Activated B cell treated with CpG ODN at 0.5 μM for 24 hours (primary cell): Measurements from ENCODE around the gene YEATS4. TPM values are rescaled to one million over a fixed set of nuclear protein-coding genes. Genes with fewer than 3 reads are reported as not detected.

Experiments used
- ATAC-seq: fragments of 200-7000 bp; cut with Tn5 transposase; one replicate; pipeline ENCODE4 v1.10.0; 2021; ENCODE audit warnings: low read depth, mild to moderate bottlenecking, moderate library complexity
- CTCF ChIA-PET: fragments of 350-600 bp; sonication (Branson Sonifier 250); formaldehyde crosslinking; loops from one replicate; lab custom pipeline; 2021; ENCODE audit warnings: antibody characterized with exemption; lab: Charles Lee
- POLR2A ChIA-PET: fragments of 350-600 bp; sonication (Branson Sonifier 250); formaldehyde crosslinking; loops from one replicate; lab custom pipeline; 2021; ENCODE audit warnings: antibody characterized with exemption; lab: Charles Lee
- DNase-seq: peaks from one replicate; pipeline ENCODE4 v3.0.0; 2022
- H3K27ac Mint-ChIP-seq: one replicate; pipeline ENCODE4 v1.8.0; 2020; ENCODE audit warnings: mixed read lengths
- H3K27me3 Mint-ChIP-seq: one replicate; pipeline ENCODE4 v1.8.0; 2021; ENCODE audit warnings: mixed read lengths
- H3K36me3 Mint-ChIP-seq: one replicate; pipeline ENCODE4 v1.8.0; 2021; ENCODE audit warnings: low read depth, mixed read lengths
- H3K4me1 Mint-ChIP-seq: one replicate; pipeline ENCODE4 v1.8.0; 2021; ENCODE audit warnings: mixed read lengths
- H3K4me3 Mint-ChIP-seq: one replicate; pipeline ENCODE4 v1.8.0; 2020; ENCODE audit warnings: mild to moderate bottlenecking, mixed read lengths
- H3K9me3 Mint-ChIP-seq: one replicate; pipeline ENCODE4 v1.8.0; 2020; ENCODE audit warnings: mixed read lengths
- intact Hi-C: fragments of 100-400 bp; cut with micrococcal nuclease; formaldehyde crosslinking; loops from one replicate; pipeline ENCODE4 v1.15.1; 2024
- total RNA-seq: library from RNA; stranded (reverse); gene quantifications from 2 replicates; pipeline ENCODE4 v1.2.3, GENCODE V29; 2022
- TF ChIP-seq, protein P1 (sequence below): fragments of 200-600 bp; IDR thresholded peaks from one replicate; pipeline ENCODE4 v1.8.0; 2022; ENCODE audit warnings: antibody characterized with exemption, mild to moderate bottlenecking

The YEATS4 gene
- total RNA-seq, 1 donor from 2014 or later = 14.9 TPM

DNA sequence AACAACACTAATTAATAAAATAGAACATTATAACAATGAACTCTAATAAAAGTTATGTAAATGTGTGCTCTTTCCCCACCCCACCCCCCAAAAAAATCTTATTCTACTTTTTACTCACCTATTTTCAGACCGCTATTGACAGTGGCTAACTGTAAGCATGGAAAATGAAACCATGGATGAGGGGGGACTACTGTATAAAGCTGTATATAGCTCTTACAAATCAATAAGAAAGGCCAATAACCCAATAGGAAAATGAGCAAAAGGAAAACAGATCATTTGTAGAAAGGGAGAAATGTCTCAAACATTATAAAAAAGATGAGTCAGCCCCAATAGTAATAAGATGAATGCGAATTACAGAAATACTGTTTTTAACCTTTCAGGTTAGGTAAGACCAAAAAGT is 27.4 kb downstream of the YEATS4 start:
- ATAC-seq (no peak), DNase-seq (no peak)
- no peaks in the 10 kb centered on the region for H3K4me1 Mint-ChIP-seq
- H3K27ac Mint-ChIP-seq = no peak overlapping the region
- POLR2A ChIA-PET = no interaction called here
- CTCF ChIA-PET = interaction anchor here (5.1 kb wide), 1 partner anchor 184 kb away, joined by 31 read pairs; no protein-coding TSS in a partner anchor
- H3K9me3 Mint-ChIP-seq = no peaks in the 10 kb centered on the region
- no peak overlapping the region for H3K4me3 Mint-ChIP-seq
- intact Hi-C loops = no loop called here
- H3K36me3 Mint-ChIP-seq = peaks cover 56% of the 10 kb centered on the region
- H3K27me3 Mint-ChIP-seq = no peaks in the 10 kb centered on the region
- TF ChIP-seq, protein P1, sequence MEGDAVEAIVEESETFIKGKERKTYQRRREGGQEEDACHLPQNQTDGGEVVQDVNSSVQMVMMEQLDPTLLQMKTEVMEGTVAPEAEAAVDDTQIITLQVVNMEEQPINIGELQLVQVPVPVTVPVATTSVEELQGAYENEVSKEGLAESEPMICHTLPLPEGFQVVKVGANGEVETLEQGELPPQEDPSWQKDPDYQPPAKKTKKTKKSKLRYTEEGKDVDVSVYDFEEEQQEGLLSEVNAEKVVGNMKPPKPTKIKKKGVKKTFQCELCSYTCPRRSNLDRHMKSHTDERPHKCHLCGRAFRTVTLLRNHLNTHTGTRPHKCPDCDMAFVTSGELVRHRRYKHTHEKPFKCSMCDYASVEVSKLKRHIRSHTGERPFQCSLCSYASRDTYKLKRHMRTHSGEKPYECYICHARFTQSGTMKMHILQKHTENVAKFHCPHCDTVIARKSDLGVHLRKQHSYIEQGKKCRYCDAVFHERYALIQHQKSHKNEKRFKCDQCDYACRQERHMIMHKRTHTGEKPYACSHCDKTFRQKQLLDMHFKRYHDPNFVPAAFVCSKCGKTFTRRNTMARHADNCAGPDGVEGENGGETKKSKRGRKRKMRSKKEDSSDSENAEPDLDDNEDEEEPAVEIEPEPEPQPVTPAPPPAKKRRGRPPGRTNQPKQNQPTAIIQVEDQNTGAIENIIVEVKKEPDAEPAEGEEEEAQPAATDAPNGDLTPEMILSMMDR = no peak

DNA sequence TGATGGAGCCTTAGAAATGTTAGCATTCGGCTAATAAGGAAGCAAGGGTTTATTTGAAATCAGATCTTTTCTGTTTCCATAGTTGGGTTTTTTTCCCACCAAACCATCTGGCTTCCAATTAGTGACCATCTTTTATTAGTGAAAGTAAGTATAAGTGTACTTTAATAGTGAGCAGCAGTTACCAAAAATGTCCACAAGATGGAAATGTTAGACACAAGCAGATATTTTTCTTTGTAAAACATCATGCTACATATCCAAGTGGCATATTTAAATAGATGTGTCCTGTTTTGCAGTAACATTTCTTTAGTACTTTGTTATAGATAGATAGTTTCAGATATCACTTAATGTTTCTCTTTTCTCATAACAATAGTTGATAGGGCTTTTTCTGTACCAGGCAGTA is 28.8 kb downstream of the YEATS4 start:
- POLR2A ChIA-PET = no interaction called here
- TF ChIP-seq, protein P1 = no peak
- H3K36me3 Mint-ChIP-seq = peaks cover 48% of the 10 kb centered on the region
- H3K4me1 Mint-ChIP-seq = no peaks in the 10 kb centered on the region
- CTCF ChIA-PET = interaction anchor here (1.1 to 5.1 kb wide), 2 partner anchors 182 to 185 kb away, joined by 3 to 31 read pairs; no protein-coding TSS in a partner anchor
- no peak overlapping the region for H3K27ac Mint-ChIP-seq
- no peak overlapping the region for H3K4me3 Mint-ChIP-seq
- no peaks in the 10 kb centered on the region for H3K27me3 Mint-ChIP-seq
- no peak for DNase-seq
- no peaks in the 10 kb centered on the region for H3K9me3 Mint-ChIP-seq
- intact Hi-C loops = loop anchor here (1.0 kb wide), 2 partner anchors 182 to 251 kb away; no protein-coding TSS in a partner anchor
- no peak for ATAC-seq

- intact Hi-C loops = no loop called here
- ATAC-seq = no peak
- TF ChIP-seq, protein P1 = no peak
- ChIA-PET POLR2A (no interaction called here), CTCF (interaction anchor here (5.1 kb wide), 1 partner anchor 181 kb away, joined by 31 read pairs; no protein-coding TSS in a partner anchor)
- no peak for DNase-seq
- Mint-ChIP-seq H3K4me3 (no peak overlapping the region), H3K27ac (no peak overlapping the region), H3K9me3 (no peaks in the 10 kb centered on the region), H3K4me1 (no peaks in the 10 kb centered on the region), H3K36me3 (peaks cover 46% of the 10 kb centered on the region), H3K27me3 (no peaks in the 10 kb centered on the region)
These were observed 30.3 kb downstream of the YEATS4 start for GRCh38 chr12:69389831-69390230.

DNA sequence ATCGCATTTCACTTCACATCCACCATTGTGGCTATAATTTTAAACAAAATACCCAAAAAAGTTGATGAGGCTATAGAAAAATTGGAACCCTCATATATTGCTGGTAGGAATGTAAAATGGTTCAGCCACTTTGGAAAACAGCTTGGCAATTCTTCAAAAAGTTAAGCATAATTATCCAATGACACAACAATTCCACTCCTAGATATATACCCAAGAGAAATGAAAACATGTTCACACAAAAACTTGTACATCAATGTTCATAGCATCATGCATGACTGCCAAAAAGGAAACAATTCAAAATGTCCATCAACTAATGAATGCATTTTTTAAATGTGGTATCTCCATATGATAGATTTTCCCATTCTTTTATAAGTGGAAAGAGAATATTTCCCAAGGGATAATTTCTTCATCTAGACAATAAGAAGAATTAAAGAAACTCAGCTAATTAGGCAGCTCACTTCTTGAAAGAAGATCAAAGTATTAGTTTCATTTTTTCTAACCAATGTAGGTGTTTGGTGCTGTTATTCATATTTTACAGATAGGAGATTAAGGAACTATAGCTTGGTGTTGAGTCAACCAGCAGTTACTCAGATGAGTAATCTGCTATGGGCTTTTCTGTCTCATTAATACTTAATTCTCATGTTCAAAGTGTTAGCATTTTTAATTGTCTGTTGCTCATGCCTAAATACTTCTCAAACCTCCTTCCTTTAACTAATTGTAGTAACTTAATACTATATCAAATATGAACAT is 32.8 kb downstream of the YEATS4 start:
- H3K4me3 Mint-ChIP-seq = no peak overlapping the region
- peaks cover 1% of the 10 kb centered on the region for H3K9me3 Mint-ChIP-seq
- DNase-seq (no peak), ATAC-seq (no peak)
- H3K27ac Mint-ChIP-seq = no peak overlapping the region
- H3K36me3 Mint-ChIP-seq = peaks cover 39% of the 10 kb centered on the region
- ChIA-PET CTCF (no interaction called here), POLR2A (no interaction called here)
- no peaks in the 10 kb centered on the region for H3K4me1 Mint-ChIP-seq
- TF ChIP-seq, protein P1 = no peak
- intact Hi-C loops = no loop called here
- no peaks in the 10 kb centered on the region for H3K27me3 Mint-ChIP-seq

DNA sequence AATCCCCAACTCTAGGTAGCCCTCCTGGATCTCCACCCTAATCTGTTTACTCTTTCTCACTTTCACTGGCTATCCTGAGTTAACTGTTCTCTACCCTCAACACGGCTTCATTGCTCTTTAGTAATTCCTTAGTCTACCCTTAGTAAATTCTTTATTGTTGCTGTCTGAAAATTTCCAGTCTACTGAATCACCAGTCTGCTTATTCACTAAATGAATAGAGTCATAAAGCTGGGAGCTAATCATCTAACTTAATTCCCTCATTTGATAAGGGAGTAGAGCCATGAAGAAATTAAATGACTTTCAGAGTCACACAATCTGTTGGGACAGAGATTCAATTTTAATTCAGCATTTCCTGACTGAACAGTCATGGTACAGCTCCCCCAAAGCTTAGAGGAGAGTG is 36.5 kb downstream of the YEATS4 start:
- intact Hi-C loops = no loop called here
- H3K36me3 Mint-ChIP-seq = peaks cover 27% of the 10 kb centered on the region

More for the DNA sequence above, 36.5 kb downstream of the YEATS4 start:
- Mint-ChIP-seq H3K4me3 (no peak overlapping the region), H3K9me3 (peaks cover 3% of the 10 kb centered on the region), H3K27ac (no peak overlapping the region), H3K27me3 (no peaks in the 10 kb centered on the region), H3K4me1 (no peaks in the 10 kb centered on the region)
- DNase-seq (no peak), ATAC-seq (no peak)
- POLR2A ChIA-PET = no interaction called here
- CTCF ChIA-PET = no interaction called here
- TF ChIP-seq, protein P1 = no peak
